MM.1S (cell line): ENCODE measurements around the gene HSD17B13.

ENCODE experiments used
- CTCF ChIP-seq: fragments of 300-600 bp; sonication (generic); IDR thresholded peaks from 2 replicates; pipeline ENCODE4 v1.5.1; 2016; ENCODE audit warnings: antibody characterized with exemption, low read length, mixed read lengths
- EZH2 ChIP-seq: fragments of 300-600 bp; sonication (generic); optimal IDR thresholded peaks from 2 replicates; pipeline ENCODE3; 2017; ENCODE audit warnings: low read depth, mild to moderate bottlenecking, antibody characterized with exemption, low read length, mixed read lengths
- EZH2phosphoT487 ChIP-seq: fragments of 300-600 bp; sonication (generic); IDR thresholded peaks from 2 replicates; pipeline ENCODE4 v1.6.1; 2018; ENCODE audit warnings: antibody characterized with exemption, low read length

GRCh38 chr4:87311684-87312083 lies 11.0 kb downstream of the HSD17B13 start:
- no peak for TF ChIP-seq EZH2phosphoT487
- no peak for TF ChIP-seq CTCF
- TF ChIP-seq EZH2: no peak
